NCI-H2196 (cell line): ENCODE measurements around the gene SNAP23.
"Not testable (repeated sequence)": the region's sequence is repeated elsewhere in the genome, so short reads cannot be mapped to it uniquely, and the experiment has no call there.

ENCODE experiments used
- DNase-seq: peaks from one replicate; lab custom pipeline; 2025; ENCODE audit not compliant: unreplicated experiment; lab: John Stamatoyannopoulos, UW

The SNAP23 gene

GRCh38 chr15:42556550-42557207 lies 61.2 kb downstream of the SNAP23 start:
- DNase-seq: not testable (repeated sequence)

- no peak for DNase-seq
Observed at GRCh38 chr15:42558739-42559138, 63.3 kb downstream of the SNAP23 start.

DNA sequence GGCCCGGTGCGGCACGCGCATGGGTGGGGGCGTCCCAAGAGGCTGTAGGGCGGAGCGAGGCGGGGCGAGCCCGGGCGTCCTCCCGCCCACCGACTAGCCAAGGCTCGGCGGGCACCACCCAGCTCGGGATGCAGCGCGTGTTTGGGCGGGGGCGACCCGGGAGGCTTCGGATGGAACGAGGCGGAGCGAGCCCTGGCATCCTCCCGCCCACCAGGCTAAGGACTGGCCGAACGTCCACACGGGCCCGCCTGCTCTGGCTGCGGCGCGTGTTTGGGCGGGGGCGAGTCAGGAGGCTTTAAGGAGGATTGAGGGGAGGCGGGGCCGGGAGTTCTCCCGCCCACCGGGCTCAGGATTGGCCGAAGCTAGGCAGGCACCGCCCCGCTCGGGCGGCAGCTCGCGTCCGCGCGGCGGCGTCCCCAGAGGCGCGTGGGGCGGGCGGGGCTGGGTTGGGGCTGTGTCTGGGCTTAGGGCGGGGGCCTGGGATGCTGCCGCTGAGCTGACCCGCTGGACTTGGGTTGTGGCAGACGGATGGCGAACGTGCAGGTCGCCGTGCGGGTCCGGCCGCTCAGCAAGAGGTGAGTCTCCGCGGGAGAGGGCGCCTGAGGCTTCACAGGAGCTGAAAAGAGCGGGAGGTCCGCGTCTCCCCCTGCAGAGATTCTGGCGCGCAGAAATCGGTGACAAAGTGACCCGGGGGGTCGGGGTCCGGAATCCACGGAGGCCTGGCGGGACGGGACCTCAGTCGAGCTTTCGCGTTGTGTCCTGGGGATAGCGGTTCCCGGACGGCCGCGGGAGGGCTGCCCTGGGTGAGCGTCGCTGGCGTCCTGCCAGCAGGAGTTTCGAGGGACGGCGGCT lies 80.0 kb downstream of the SNAP23 start, which contains the start of gene STARD9:
Gene STARD9 (plus strand): TSS at position 419 of the 852 bp plus-strand sequence. CDS start 110 bp downstream, at position 529.
- DNase-seq: peak; percentile 90

DNA sequence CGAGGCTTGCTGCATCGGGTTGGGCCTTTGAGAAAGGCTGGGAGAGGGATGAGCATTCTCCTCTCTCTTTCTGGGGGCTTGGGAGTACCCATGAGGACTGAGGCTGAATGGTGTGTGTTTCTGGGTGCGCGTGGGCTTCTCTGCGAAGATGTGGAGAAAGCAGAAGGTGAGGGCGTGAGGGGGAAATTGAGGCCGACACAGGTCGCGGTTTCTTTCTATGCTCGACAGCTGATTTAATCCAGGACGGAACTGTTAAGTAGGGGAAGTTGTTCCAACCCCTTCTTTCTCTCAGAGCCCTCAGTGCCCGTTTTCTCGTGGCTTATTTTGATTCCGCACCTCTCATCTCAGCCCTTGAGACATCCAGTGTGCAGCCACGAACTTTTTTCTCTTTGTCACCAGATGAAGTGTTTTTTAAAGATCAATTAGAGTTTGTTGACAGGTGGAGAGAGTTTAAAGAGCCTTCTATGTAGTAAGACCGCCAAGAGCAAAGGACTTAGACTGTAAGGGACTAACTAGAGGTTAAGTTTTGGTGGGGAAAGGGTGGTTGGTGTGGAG lies 80.7 kb downstream of the SNAP23 start:
- no peak for DNase-seq

DNA sequence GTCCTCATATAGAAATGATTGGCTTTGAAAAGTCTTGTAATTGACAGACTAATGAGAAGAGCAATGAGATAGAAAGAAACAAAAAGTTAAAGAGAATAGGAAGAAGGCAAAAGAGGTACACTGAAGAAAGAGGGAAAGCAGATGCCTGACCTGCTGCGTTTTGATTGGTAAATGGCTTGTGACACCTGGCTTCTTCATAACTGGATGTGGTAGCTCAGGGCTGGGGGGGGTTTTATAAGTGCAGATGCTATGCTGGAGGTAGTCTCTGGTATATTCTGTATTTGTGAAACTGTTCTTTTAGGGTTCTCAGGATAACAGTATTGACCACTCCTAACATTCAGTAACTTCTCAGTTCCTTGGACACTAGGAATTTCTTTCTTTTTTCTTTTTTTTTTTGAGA lies 81.3 kb downstream of the SNAP23 start:
- no peak for DNase-seq

DNA sequence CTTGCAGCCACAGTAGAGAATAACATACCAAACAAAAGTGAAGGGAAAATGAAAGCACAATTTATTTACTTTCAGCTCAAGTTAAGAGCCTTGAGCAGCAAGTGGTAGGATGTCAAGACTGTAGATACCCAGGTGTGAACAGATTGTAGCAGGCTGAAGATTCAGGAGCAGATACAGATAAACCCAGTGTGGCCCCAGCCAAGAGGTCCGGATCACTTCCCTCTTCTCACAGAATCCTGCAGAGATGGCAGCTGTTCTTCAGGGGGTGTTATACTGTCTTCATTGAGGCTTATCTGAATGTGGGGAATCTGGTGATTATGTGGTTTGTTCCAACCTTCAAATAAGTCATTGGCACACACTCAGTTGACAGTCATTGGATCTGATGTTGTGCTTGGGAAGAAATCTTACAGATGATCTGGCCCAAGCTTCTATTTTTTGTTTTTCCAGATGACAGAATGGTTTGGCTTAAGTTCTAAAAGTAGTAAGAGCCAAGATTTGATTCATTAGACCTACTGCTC lies 82.1 kb downstream of the SNAP23 start:
- no peak for DNase-seq

DNA sequence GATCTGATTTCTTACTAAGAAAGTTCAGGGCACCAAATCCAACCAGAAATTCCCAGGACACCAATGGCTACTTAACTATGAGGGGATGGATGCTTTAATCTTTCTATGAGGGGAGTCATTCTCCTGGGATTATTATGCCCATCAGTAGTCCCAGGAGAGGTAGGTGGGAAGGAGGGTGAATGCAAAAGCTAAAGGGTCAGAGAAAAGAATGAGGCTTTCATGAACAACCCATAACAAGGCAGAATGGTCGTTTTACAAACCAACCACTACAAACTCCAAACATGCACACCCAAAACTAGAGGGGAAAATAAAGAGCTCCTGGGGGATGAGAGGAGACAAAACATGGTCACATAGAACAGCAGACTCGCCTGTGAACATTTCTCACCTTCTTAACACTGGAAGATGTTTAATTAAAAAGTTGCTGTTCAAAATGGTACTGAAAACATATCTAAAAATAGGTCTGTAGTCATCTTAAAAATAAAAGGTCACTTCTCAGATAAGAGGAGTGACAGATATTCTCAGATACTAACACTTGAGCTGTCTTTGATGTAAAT lies 83.6 kb downstream of the SNAP23 start:
- no peak for DNase-seq

GRCh38 chr15:42581272-42581730 lies 85.9 kb downstream of the SNAP23 start:
- peak; percentile 58 for DNase-seq
